ENCODE results near the gene FNDC5. TPM values are rescaled to one million over a fixed set of nuclear protein-coding genes. Genes with fewer than 3 reads are reported as not detected.

Gene FNDC5
- total RNA-seq, 1 donor from 2014 or later = 28.7 TPM

DNA sequence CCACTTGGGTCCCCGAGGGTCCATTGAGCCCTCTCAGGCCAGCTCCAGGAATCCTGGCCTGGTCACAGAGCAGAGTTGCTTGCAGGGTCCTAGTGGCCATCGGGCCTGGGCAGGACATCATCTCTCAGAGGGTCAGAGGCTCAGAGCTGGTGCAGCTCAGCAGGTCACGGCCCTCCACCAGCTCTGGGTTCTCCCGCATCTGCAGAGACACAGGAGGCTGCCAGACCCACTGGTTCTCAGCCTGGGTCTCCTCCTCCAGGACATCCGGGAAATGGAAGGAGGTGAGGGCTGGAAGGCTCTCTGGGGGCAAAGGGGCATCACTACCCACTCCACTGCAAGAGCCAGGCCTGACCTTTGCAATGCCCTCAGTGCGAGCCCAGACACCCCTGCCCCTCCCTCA is 24.0 kb upstream of the FNDC5 start:
- peaks cover 11% of the 10 kb centered on the region for H3K4me1 Mint-ChIP-seq
- H3K9me3 Mint-ChIP-seq = no peaks in the 10 kb centered on the region
- TF ChIP-seq, protein P1, sequence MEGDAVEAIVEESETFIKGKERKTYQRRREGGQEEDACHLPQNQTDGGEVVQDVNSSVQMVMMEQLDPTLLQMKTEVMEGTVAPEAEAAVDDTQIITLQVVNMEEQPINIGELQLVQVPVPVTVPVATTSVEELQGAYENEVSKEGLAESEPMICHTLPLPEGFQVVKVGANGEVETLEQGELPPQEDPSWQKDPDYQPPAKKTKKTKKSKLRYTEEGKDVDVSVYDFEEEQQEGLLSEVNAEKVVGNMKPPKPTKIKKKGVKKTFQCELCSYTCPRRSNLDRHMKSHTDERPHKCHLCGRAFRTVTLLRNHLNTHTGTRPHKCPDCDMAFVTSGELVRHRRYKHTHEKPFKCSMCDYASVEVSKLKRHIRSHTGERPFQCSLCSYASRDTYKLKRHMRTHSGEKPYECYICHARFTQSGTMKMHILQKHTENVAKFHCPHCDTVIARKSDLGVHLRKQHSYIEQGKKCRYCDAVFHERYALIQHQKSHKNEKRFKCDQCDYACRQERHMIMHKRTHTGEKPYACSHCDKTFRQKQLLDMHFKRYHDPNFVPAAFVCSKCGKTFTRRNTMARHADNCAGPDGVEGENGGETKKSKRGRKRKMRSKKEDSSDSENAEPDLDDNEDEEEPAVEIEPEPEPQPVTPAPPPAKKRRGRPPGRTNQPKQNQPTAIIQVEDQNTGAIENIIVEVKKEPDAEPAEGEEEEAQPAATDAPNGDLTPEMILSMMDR (conservative IDR thresholded peaks at IDR 0.05) = no peak
- peaks cover 70% of the 10 kb centered on the region for H3K27me3 Mint-ChIP-seq (ENCODE audit: low read depth)
- H3K4me3 Mint-ChIP-seq = no peak overlapping the region
- H3K27ac Mint-ChIP-seq (ENCODE audit: unreplicated experiment) = no peak overlapping the region
- DNase-seq (ENCODE audit: low read depth, low spot score) = no peak
- no peaks in the 10 kb centered on the region for H3K36me3 Mint-ChIP-seq (ENCODE audit: low read depth)

DNA sequence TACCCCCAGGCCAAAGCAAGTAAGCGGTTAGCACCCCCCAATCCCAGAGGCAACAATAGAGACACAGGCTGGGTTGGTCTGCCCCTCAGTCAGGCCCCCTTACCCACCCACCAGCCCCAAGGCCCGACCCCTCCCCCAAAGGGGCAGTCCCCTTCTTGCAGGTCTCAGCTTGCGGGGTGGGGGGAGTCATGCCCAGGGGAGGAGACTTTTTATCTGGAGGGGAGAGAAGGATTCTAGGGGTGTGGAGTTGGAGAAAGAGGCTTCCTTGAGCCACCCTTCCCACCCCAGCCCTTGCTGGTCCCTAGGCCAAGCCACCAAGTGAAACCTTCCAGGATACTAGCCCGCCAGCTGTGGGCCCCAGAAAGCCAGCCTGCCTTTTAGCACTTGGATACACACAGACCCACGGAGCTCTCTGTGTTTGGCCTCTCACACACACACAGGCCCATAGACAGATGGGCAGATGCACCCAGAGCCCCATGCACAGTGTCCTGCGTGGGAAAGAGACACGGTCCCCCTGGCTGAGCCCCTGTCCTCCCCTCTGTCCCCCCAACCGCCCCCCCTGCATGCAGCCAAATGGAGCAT is 23.4 kb upstream of the FNDC5 start:
- Mint-ChIP-seq H3K27me3 (ENCODE audit: low read depth) (peaks cover 70% of the 10 kb centered on the region), H3K4me3 (peak overlapping the region; percentile 61), H3K36me3 (ENCODE audit: low read depth) (no peaks in the 10 kb centered on the region), H3K4me1 (peaks cover 11% of the 10 kb centered on the region), H3K27ac (ENCODE audit: unreplicated experiment) (no peak overlapping the region), H3K9me3 (no peaks in the 10 kb centered on the region)
- TF ChIP-seq, protein P1 (conservative IDR thresholded peaks at IDR 0.05) = no peak
- DNase-seq (ENCODE audit: low read depth, low spot score) = no peak

DNA sequence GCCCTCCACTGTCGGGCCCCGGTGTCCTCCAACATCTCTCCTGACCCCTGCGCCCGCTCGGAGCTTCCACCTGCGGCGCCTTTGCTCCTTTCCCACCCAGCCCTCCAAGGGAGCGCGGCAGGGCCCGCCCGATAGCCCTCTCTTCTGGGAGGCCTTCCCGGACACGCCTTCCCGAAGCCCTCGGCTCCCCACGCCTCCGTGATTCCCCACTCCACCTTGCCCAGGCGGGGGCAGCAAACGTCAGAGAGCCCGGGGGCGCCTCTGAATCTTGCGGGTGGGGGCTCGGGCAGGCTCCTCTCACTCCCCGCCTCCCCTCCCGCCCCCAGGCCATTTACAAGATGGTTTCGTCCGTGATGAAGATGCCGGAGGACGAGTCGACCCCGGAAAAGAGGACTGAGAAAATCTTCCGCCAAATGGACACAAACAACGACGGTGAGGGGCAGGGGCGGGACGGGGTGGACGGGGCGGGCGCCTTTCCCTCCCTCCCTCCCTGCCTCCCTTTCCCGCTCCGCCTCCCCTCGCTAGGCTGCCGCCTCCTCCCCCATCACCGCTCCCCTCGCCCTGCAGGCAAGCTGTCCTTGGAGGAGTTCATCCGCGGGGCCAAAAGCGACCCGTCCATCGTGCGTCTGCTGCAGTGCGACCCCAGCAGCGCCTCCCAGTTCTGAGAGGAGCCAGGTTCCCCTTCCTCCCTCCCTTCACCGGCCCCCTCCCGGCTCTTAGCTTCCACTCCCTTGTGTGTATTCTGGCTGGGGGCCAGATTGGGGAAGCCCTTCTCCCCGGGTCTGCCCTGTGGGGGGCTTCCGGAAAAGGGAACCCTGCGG is 22.7 kb upstream of the FNDC5 start:
- DNase-seq (ENCODE audit: low read depth, low spot score) = peak; percentile 39
- Mint-ChIP-seq H3K4me3 (peak overlapping the region; percentile 61), H3K36me3 (ENCODE audit: low read depth) (no peaks in the 10 kb centered on the region), H3K4me1 (peaks cover 11% of the 10 kb centered on the region), H3K27me3 (ENCODE audit: low read depth) (peaks cover 68% of the 10 kb centered on the region), H3K27ac (ENCODE audit: unreplicated experiment) (no peak overlapping the region), H3K9me3 (no peaks in the 10 kb centered on the region)
- TF ChIP-seq, protein P1 (conservative IDR thresholded peaks at IDR 0.05) = peak; percentile 51

DNA sequence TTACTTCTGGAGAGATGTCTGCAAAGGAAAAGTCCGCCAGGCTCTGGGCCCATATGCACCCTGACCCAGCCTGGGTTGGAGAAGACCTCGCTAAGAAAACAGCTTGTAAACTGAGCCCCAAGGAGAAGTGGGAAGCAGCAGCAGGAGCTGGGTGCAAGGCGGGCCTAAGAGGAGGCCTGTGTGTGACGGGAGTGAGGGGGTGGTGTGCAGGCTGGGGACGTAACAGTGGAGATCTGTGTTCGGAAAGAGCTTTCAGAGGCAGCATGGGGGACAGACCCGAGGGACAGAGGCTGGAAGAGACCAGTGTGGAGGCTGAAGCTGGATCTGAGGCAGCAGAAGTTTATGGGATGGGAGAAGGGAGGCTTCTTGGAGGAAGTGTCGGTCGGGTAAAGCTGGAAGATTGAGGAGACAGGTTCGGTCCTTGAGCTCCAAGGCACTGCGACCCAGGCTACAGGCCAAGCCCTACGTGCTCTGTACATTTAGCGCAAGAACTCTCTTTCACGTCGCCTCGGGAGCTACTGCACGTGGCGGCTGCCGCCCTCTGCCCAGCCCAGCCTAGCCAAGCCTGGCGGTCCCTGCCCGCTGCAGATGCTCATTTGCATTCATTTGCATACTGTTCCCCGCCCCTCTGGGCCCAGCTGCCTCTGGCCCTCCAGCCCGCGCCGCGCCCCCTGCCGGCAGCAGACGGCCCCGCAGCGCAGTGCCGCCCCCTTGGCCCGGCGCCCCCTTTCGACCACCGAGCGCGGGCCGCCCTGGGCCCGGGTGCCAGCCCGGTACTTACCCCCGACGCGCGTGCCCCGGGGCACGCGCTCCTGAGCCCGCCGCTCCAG is 21.9 kb upstream of the FNDC5 start:
- TF ChIP-seq, protein P1 (conservative IDR thresholded peaks at IDR 0.05) = peak; percentile 83
- H3K4me1 Mint-ChIP-seq = peaks cover 11% of the 10 kb centered on the region
- peaks cover 68% of the 10 kb centered on the region for H3K27me3 Mint-ChIP-seq (ENCODE audit: low read depth)
- H3K4me3 Mint-ChIP-seq = peak overlapping the region; percentile 74
- no peak overlapping the region for H3K27ac Mint-ChIP-seq (ENCODE audit: unreplicated experiment)
- DNase-seq (ENCODE audit: low read depth, low spot score) = peak; percentile 67
- H3K9me3 Mint-ChIP-seq = no peaks in the 10 kb centered on the region
- H3K36me3 Mint-ChIP-seq (ENCODE audit: low read depth) = no peaks in the 10 kb centered on the region

DNA sequence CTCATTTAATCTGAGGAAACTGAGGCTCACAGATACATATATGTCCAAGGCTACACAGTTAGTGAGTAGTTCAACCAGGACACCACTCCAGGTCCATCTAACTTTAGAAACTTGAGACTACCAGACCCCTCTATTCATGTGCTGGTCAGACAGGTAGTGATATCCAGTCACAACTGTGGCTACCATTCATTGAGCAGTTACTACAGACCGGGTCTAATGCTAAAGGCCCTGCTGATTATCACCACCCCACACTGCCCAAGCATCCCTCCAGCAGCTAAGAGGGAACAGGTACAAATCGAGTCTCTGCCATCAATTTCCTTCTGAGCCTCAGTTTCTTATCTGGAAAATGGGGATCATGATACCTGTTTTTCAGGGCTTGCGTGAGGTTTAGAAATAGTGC is 20.9 kb upstream of the FNDC5 start:
- DNase-seq (ENCODE audit: low read depth, low spot score) = no peak
- Mint-ChIP-seq H3K4me1 (peaks cover 11% of the 10 kb centered on the region), H3K9me3 (no peaks in the 10 kb centered on the region), H3K27ac (ENCODE audit: unreplicated experiment) (no peak overlapping the region), H3K36me3 (ENCODE audit: low read depth) (no peaks in the 10 kb centered on the region), H3K27me3 (ENCODE audit: low read depth) (peaks cover 72% of the 10 kb centered on the region), H3K4me3 (peak overlapping the region; percentile 74)
- TF ChIP-seq, protein P1 (conservative IDR thresholded peaks at IDR 0.05) = no peak

Data from neural crest cell (in vitro differentiated cells).